Measurements from ENCODE around the gene EYA4. TPM values are rescaled to one million over a fixed set of nuclear protein-coding genes. Genes with fewer than 3 reads are reported as not detected.
"Not testable (repeated sequence)": the region's sequence is repeated elsewhere in the genome, so short reads cannot be mapped to it uniquely, and the experiment has no call there.

Gene EYA4
- total RNA-seq, 3 donors from 2014 or later = not detected

DNA sequence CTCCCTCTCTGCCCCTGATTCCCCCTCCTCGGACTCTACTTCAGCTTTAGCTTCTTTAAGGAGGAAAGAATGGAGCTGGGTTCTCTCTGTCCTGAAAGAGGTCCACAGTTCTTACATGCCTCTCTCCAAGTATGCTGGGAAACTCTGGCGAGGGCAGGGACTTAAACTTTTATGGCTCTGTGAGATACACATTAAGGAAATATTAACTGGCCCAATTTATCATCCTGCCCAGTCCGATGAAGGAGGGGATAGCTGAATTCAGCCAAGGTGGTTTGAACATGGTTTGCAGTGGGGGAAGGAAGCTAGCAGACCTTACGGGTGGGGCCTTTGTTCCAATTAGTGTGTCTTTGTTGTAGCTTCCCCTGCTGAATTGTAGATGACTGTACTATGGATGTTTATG lies 121.7 kb downstream of the EYA4 start:
- no peak for ATAC-seq
- Mint-ChIP-seq H3K9me3 (no peaks in the 10 kb centered on the region), H3K4me1 (ENCODE audit: low read depth) (no peaks in the 10 kb centered on the region), H3K4me3 (no peak overlapping the region), H3K36me3 (ENCODE audit: insufficient read depth) (no peaks in the 10 kb centered on the region), H3K27me3 (ENCODE audit: low read depth) (no peaks in the 10 kb centered on the region)
- DNase-seq = no peak

DNA sequence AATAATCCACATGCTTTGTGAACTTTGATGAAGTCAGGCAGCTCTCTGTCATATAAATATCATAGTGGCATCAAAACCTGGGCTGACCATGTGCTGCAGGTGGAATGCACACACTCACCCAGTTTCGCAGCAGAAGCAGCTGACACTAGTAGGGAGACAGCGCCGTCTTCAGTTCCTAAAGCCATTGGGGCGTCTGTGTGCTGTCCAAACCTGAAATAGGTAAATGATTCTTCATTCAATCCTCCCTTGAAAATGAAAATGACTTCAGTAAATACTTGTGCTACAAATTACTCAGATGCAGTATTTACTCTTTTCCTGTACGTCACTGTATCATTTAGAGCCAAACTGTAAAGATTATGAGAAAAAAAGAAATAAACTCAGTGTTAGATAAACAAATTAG lies 127.5 kb downstream of the EYA4 start:
- H3K27me3 Mint-ChIP-seq (ENCODE audit: low read depth) = no peaks in the 10 kb centered on the region
- H3K9me3 Mint-ChIP-seq = no peaks in the 10 kb centered on the region
- DNase-seq (no peak), ATAC-seq (no peak)
- H3K4me3 Mint-ChIP-seq = no peak overlapping the region
- no peaks in the 10 kb centered on the region for H3K36me3 Mint-ChIP-seq (ENCODE audit: insufficient read depth)
- no peaks in the 10 kb centered on the region for H3K4me1 Mint-ChIP-seq (ENCODE audit: low read depth)

DNA sequence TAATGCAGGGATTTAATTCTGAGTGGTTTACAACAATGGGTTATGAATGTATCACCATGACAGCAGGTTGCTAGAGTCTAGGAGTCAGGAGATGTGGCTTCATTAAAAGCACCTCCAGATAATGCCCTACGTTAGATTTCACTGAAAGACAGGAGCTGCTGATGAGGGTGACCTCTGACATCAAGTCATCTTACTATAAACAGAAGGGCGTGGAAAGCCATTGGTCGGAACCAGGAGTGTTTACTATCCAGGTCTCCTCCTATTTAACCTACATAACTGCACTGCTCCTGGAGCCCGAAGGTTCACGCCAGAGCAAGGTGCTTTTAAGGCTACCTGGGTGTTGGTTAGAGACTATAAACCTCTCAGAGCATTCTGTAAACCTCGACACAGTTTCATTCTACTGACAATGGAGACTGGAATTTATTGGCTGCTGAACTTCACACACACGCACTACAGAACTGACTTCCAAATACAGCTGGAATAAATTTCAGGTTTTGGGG lies 128.7 kb downstream of the EYA4 start:
- H3K27me3 Mint-ChIP-seq (ENCODE audit: low read depth) = no peaks in the 10 kb centered on the region
- ATAC-seq = no peak
- H3K4me1 Mint-ChIP-seq (ENCODE audit: low read depth) = no peaks in the 10 kb centered on the region

DNA sequence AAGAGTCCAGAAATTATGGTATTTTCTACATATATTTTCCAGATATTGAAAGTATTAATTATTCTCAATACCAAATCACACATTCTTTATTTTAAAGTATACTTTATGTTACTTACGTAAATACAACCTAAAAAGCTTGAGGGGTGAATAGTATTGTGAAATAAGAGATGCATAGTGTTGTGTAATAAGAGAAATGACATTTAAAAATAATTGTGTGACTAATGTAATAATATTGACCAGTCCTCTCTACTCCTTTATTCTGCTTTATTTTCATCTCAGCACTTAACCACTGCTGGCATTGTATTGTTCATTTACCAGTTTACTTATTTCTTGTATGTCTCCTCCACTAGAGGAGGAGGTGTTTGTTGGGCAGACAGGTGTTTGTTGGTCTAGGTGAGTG lies 135.6 kb downstream of the EYA4 start:
- DNase-seq (no peak), ATAC-seq (no peak)
- Mint-ChIP-seq H3K4me1 (ENCODE audit: low read depth) (no peaks in the 10 kb centered on the region), H3K36me3 (ENCODE audit: insufficient read depth) (no peaks in the 10 kb centered on the region), H3K27me3 (ENCODE audit: low read depth) (no peaks in the 10 kb centered on the region), H3K4me3 (no peak overlapping the region), H3K9me3 (no peaks in the 10 kb centered on the region)

More for the DNA sequence above, 128.7 kb downstream of the EYA4 start:
- H3K9me3 Mint-ChIP-seq = no peaks in the 10 kb centered on the region
- no peak overlapping the region for H3K4me3 Mint-ChIP-seq
- no peak for DNase-seq
- no peaks in the 10 kb centered on the region for H3K36me3 Mint-ChIP-seq (ENCODE audit: insufficient read depth)

DNA sequence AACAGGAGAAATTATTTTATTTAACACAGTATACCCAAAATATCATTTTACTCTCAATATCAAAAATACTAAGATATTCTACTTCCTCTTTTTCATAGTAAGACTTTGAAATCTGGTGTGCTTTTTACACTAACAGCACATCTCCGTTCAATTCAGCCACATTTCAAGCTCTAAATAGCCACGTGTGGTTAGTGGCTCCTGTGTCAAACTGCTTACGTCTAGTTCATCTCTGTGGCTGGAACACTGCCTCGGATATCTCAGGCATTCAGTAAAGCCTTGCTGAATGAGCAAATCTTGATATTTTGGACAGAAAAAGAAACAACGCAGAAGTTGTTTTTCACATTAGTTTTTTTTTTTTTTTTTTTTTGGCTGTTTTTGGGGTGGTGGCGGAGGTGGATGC lies 136.1 kb downstream of the EYA4 start:
- Mint-ChIP-seq H3K4me3 (no peak overlapping the region), H3K4me1 (ENCODE audit: low read depth) (no peaks in the 10 kb centered on the region), H3K27me3 (ENCODE audit: low read depth) (no peaks in the 10 kb centered on the region), H3K9me3 (no peaks in the 10 kb centered on the region), H3K36me3 (ENCODE audit: insufficient read depth) (no peaks in the 10 kb centered on the region)
- DNase-seq = no peak
- ATAC-seq = no peak

DNA sequence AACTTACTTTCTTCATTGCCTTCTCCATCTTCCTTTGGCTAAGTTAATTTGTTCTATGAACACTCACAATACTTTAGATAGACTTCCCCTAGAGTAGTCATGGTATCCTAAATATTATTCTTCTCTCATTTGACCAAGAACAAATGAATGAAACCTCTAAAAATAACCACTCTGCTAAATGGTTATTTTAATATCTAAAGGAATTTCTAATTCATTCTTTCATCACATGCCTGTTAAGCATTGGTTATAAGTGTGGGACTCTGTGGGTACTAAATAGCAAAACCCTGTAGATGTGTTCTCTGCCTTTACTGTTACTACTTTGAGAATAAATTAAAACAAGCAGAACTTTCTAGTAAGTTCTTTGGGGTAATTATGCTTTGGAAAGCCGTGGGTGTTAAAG lies 138.9 kb downstream of the EYA4 start:
- no peaks in the 10 kb centered on the region for H3K9me3 Mint-ChIP-seq
- H3K27me3 Mint-ChIP-seq (ENCODE audit: low read depth) = no peaks in the 10 kb centered on the region
- no peaks in the 10 kb centered on the region for H3K36me3 Mint-ChIP-seq (ENCODE audit: insufficient read depth)
- no peaks in the 10 kb centered on the region for H3K4me1 Mint-ChIP-seq (ENCODE audit: low read depth)
- ATAC-seq = no peak
- no peak for DNase-seq
- H3K4me3 Mint-ChIP-seq = no peak overlapping the region

DNA sequence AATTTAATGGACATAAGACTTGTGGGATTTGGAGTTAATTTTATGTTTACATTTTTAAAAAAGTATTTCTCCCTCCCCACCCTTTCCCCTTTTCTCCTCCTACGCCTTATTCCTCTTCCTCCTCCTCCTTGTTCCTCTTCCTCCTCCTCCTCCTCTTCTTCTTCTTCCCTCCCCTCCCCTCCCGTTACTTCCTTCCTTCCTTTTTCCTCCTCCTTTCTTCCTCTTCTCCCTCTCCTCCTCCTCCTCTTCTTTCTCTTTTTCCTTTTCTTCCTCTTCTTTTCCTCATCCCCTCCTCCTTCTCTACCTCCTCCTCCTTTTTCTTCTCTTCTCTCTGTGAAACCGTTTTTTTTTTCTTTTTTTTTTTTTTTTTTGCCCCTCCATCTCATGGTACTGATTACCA lies 139.6 kb downstream of the EYA4 start:
- DNase-seq (no peak), ATAC-seq (no peak)
- no peaks in the 10 kb centered on the region for H3K27me3 Mint-ChIP-seq (ENCODE audit: low read depth)
- H3K36me3 Mint-ChIP-seq (ENCODE audit: insufficient read depth) = no peaks in the 10 kb centered on the region
- no peak overlapping the region for H3K4me3 Mint-ChIP-seq
- no peaks in the 10 kb centered on the region for H3K4me1 Mint-ChIP-seq (ENCODE audit: low read depth)
- no peaks in the 10 kb centered on the region for H3K9me3 Mint-ChIP-seq

DNA sequence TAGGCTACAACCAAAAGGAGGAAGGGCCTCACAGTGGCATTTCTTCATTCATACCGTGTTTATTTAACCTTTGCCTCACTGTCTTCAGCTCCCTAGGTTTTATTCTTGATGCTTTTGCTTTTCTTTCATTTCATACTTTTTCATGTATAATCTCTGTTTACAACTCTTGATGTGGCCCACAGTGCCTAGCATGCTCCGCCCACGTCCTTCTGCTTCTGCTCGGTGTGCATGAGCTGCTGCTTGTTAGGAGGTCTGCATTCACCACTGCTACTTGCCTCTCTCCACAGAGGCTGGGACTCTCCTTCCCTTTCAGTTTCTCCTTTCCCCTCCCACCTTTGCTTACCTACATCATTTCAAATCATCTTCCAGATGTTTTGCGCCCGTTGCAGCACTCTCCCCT lies 147.6 kb downstream of the EYA4 start:
- Mint-ChIP-seq H3K36me3 (ENCODE audit: insufficient read depth) (no peaks in the 10 kb centered on the region), H3K27me3 (ENCODE audit: low read depth) (no peaks in the 10 kb centered on the region), H3K4me1 (ENCODE audit: low read depth) (no peaks in the 10 kb centered on the region), H3K4me3 (no peak overlapping the region), H3K9me3 (no peaks in the 10 kb centered on the region)
- ATAC-seq (no peak), DNase-seq (no peak)

DNA sequence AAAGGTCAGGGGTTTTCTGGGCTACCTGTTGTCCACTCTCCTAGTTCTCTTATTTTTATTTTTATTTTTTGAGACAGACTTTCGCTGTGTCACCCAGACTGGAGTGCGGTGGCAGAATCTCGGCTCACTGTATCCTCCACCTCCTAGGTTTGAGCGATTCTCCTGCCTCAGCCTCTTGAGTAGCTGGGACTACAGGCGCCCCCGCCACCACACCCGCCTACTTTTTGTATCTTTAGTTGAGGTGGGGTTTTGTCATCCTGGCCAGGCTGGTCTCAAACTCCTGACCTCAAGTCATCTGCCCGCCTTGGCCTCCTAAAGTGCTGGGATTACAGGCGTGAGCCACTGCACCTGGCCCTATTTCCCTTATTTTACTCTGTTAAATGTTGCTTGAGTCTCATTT lies 149.0 kb downstream of the EYA4 start:
- Mint-ChIP-seq H3K4me3 (no peak overlapping the region), H3K36me3 (ENCODE audit: insufficient read depth) (no peaks in the 10 kb centered on the region), H3K4me1 (ENCODE audit: low read depth) (no peaks in the 10 kb centered on the region), H3K9me3 (no peaks in the 10 kb centered on the region), H3K27me3 (ENCODE audit: low read depth) (no peaks in the 10 kb centered on the region)
- DNase-seq = no peak
- no peak for ATAC-seq

DNA sequence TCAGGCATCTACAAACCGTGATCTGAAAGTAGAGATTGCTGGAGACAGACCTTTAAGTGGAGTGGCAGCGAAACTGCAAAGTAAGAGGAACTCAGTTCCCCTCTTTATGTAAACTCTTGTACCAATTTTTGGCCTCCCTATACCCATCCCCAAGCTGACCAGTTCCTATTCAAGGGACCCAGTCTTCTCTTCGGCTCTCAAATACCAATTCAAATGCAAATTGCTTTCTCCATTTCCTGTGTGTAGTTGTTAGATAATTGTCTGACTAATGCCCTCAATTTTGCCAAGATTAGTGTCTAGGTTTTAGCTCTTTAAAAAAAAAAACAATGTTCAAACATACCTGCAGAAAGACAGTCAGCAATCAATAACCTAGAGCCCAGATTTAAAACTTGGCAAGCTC lies 150.9 kb downstream of the EYA4 start:
- Mint-ChIP-seq H3K36me3 (ENCODE audit: insufficient read depth) (no peaks in the 10 kb centered on the region), H3K27me3 (ENCODE audit: low read depth) (no peaks in the 10 kb centered on the region), H3K4me3 (no peak overlapping the region), H3K9me3 (no peaks in the 10 kb centered on the region), H3K4me1 (ENCODE audit: low read depth) (no peaks in the 10 kb centered on the region)
- no peak for ATAC-seq
- no peak for DNase-seq

DNA sequence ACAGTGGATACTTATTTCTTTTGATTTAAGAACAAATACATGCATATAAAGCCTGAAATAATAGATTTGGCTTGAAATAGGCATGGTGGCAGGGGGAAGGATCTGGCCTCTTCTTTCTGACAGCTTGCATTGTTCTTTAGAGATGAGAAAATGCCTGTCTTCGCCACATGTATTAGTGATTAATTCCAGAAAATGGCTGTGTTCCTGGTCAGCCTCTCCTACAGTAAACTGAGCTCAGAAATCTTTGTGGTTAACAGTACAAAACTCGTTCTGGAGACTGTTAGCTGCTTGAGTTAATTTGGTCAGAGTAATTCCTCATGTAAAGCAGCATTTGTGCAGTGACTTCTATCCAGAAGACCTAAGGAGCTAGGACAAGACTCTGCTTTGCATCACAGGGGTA lies 151.5 kb downstream of the EYA4 start:
- no peak for ATAC-seq
- H3K9me3 Mint-ChIP-seq = no peaks in the 10 kb centered on the region

DNA sequence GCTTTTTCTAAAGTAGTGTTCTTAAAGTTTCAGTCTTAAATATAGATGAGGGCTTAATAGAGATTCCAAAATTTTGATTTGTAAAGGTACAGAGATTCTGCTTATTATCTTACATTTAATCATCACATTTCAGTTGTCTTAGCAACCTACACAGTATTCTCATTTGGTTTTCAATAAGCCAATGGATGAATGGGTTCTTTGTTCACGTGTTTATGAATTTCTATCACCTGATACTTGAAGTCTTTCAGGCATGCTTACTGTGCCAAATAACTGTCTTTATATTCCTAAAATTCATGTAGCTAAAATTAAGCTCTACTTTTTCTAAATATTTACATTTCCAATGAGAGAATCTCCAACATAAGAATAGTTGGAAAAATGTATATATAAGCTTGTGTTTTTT lies 152.7 kb downstream of the EYA4 start:
- Mint-ChIP-seq H3K4me1 (ENCODE audit: low read depth) (no peaks in the 10 kb centered on the region), H3K27me3 (ENCODE audit: low read depth) (no peaks in the 10 kb centered on the region), H3K9me3 (no peaks in the 10 kb centered on the region), H3K36me3 (ENCODE audit: insufficient read depth) (no peaks in the 10 kb centered on the region), H3K4me3 (no peak overlapping the region)
- ATAC-seq = no peak
- DNase-seq = no peak

More for the DNA sequence above, 151.5 kb downstream of the EYA4 start:
- H3K36me3 Mint-ChIP-seq (ENCODE audit: insufficient read depth) = no peaks in the 10 kb centered on the region
- DNase-seq = no peak
- H3K27me3 Mint-ChIP-seq (ENCODE audit: low read depth) = no peaks in the 10 kb centered on the region
- H3K4me1 Mint-ChIP-seq (ENCODE audit: low read depth) = no peaks in the 10 kb centered on the region
- H3K4me3 Mint-ChIP-seq = no peak overlapping the region

DNA sequence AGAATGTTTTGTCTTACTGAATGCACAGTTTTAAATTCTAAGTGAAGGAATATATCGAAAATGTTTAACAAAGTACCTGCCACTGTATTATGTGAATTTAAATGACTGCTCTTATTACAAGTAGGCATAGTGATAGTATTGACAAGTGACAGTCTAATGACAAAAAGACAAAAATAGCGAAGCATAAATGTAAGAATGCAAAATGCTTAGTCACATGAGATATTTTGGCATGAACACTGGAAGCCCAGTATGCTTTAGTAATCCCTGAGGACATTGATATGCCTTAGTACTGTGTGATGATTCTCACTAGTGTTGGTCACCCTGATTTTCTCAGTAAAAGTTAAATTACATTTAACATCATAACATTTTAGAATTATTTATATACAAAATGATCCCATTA lies 153.5 kb downstream of the EYA4 start:
- no peaks in the 10 kb centered on the region for H3K4me1 Mint-ChIP-seq (ENCODE audit: low read depth)
- H3K4me3 Mint-ChIP-seq = no peak overlapping the region
- H3K36me3 Mint-ChIP-seq (ENCODE audit: insufficient read depth) = no peaks in the 10 kb centered on the region
- no peaks in the 10 kb centered on the region for H3K9me3 Mint-ChIP-seq
- ATAC-seq = no peak
- no peak for DNase-seq
- H3K27me3 Mint-ChIP-seq (ENCODE audit: low read depth) = no peaks in the 10 kb centered on the region

DNA sequence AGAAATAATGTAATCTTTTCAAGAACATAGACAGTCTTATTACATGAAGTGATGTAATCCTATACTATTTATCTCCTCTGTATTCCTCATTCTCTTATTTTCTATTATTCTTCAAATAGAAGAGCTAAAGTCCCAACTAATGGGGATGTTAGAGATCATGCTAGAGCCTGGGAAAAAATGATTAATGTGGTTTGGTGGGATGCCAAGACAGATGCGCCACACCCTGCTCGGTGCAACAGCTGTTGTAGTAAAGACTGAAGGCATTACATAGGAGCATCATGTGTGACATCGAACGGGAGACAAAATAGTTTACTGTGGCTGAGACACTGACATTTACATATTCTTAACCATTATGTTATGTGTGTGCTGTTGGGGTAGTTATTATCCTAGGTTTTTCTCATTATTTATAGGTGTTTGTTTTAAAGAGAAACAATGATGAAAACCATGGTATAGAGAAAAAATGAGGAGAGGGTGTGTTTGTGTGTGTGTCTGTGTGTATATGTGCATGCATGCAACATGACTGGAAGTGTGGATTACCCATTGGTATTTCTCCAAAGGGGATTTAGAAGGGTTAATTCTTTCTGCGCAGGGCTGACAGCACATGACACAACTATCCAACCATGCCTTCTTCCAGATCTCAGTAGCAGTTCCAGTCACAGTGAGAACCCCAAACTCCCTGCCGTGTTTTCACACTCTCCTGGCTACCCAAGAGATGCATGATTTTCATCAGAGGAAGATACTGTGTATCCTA lies 155.3 kb downstream of the EYA4 start:
- no peak for DNase-seq
- Mint-ChIP-seq H3K27me3 (ENCODE audit: low read depth) (no peaks in the 10 kb centered on the region), H3K9me3 (peaks cover 4% of the 10 kb centered on the region), H3K36me3 (ENCODE audit: insufficient read depth) (no peaks in the 10 kb centered on the region), H3K4me3 (no peak overlapping the region), H3K4me1 (ENCODE audit: low read depth) (no peaks in the 10 kb centered on the region)
- ATAC-seq = no peak

DNA sequence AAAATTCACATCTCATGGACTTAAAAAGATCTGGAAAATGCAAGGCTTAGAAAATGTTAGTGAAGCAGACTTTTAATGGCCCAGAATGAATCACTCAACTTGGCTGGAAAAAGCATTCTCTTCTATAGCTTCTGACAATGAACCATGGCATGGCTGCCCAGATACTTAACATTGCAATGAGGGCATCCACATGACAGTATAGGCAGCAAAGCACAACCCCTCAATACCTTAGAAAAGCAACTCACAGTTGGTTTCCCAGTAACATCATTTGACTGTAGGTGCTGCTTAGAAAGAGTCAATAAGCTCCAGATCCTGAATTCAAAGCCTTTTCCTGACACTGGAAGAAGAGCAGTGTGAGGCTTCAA lies 155.8 kb downstream of the EYA4 start:
- no peaks in the 10 kb centered on the region for H3K27me3 Mint-ChIP-seq (ENCODE audit: low read depth)
- no peaks in the 10 kb centered on the region for H3K4me1 Mint-ChIP-seq (ENCODE audit: low read depth)
- H3K4me3 Mint-ChIP-seq = no peak overlapping the region
- peaks cover 4% of the 10 kb centered on the region for H3K9me3 Mint-ChIP-seq
- DNase-seq (no peak), ATAC-seq (no peak)
- H3K36me3 Mint-ChIP-seq (ENCODE audit: insufficient read depth) = no peaks in the 10 kb centered on the region

DNA sequence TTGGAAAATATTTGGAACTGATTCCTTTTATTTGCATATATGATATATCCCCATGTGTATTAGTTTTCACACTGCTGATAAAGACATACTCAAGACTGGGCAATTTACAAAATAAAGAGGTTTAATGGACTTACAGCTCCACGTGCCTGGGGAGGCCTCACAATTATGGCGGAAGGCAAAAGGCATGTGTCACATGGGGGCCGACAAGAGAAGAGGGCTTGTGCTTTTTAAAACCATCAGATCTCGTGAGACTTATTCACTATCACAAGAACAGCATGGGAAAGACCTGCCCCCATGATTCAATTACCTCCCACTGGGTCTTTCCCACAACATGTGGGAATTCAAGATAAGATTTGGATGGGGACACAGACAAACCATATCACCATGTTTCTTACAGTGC lies 156.4 kb downstream of the EYA4 start:
- not testable (repeated sequence) for ATAC-seq; H3K36me3 Mint-ChIP-seq (ENCODE audit: insufficient read depth); H3K27me3 Mint-ChIP-seq (ENCODE audit: low read depth); DNase-seq; H3K9me3 Mint-ChIP-seq; H3K4me1 Mint-ChIP-seq (ENCODE audit: low read depth); H3K4me3 Mint-ChIP-seq
